SK-N-MC (cell line): Measurements from ENCODE around the gene CELA3B.
"Not testable (repeated sequence)": the region's sequence is repeated elsewhere in the genome, so short reads cannot be mapped to it uniquely, and the experiment has no call there.

Experiments
- EZH2 ChIP-seq: fragments of 200-600 bp; sonication (generic); IDR thresholded peaks from one replicate; pipeline ENCODE4 v1.6.1; 2017; ENCODE audit warnings: antibody characterized with exemption
- FOXP2 ChIP-seq: optimal IDR thresholded peaks from 2 replicates; pipeline ENCODE3; 2011; ENCODE audit warnings: mild to moderate bottlenecking, moderate library complexity; ENCODE audit not compliant: insufficient read depth; ENCODE audit errors: extremely low read length, control extremely low read depth
- POLR2AphosphoS5 ChIP-seq: IDR thresholded peaks from 2 replicates; pipeline ENCODE4 v1.6.1; 2012; ENCODE audit warnings: mild to moderate bottlenecking, low read depth, low read length, borderline replicate concordance

DNA sequence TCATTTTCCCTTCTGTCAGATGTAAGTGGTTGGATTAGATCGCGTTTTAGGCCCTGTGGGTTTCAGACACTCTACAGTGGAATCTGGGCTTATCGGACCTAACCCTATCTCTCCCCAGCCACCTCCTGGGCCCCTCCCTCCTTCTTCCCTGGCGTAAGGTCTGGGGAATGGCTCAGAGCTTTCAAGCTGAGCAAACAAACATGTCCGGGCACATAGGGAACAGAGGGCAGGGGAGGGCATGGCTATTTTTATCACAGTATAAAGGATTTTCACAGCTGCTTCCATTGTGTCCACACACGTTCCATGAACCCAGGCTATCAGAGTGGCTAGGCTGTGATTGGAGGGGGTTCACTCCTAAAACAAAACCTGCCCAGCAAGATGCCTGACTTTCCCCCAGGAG lies 2.1 kb upstream of the CELA3B start:
- TF ChIP-seq POLR2AphosphoS5, EZH2, FOXP2: not testable (repeated sequence)
